A673 (cell line): ENCODE measurements around the gene MMD2. TPM values are rescaled to one million over a fixed set of nuclear protein-coding genes. Genes with fewer than 3 reads are reported as not detected.
"Not testable (repeated sequence)": the region's sequence is repeated elsewhere in the genome, so short reads cannot be mapped to it uniquely, and the experiment has no call there.

ENCODE experiments used
- BruUV-seq: library from RNA; stranded (reverse); fragments of 400-500 nt; replicated peaks from 2 replicates; lab custom pipeline; 2021; lab: Mats Ljungman, UMichigan
- CTCF ChIA-PET: fragments of 300-600 bp; sonication (Branson Sonifier 250); formaldehyde crosslinking; loops from one replicate; lab custom pipeline; 2022; ENCODE audit warnings: antibody characterized with exemption; lab: Charles Lee
- POLR2A ChIA-PET: fragments of 300-600 bp; sonication (Branson Sonifier 250); formaldehyde crosslinking; loops from one replicate; lab custom pipeline; 2022; ENCODE audit warnings: antibody characterized with exemption; ENCODE audit not compliant: low non-redundant PET; lab: Charles Lee
- DNase-seq: peaks from one replicate; pipeline ENCODE4 v3.0.0-alpha.2; 2015; ENCODE audit warnings: low spot score
- H3K27ac ChIP-seq: fragments of 200-600 bp; sonication (generic); 2 replicates; pipeline ENCODE4 v1.5.1; 2016; ENCODE audit warnings: mixed run types, low read depth, mild to moderate bottlenecking, mixed read lengths, antibody characterized with exemption, low read length; ENCODE audit not compliant: poor library complexity, severe bottlenecking
- H3K27me3 ChIP-seq: fragments of 200-600 bp; sonication (generic); replicated peaks from 2 replicates; pipeline ENCODE4 v1.6.1; 2017; ENCODE audit warnings: mixed run types, low read depth, mild to moderate bottlenecking, mixed read lengths, antibody characterized with exemption, low read length; ENCODE audit not compliant: insufficient read depth, poor library complexity
- H3K36me3 ChIP-seq: fragments of 200-600 bp; sonication (generic); 2 replicates; pipeline ENCODE4 v1.6.1; 2016; ENCODE audit warnings: mixed run types, mild to moderate bottlenecking, mixed read lengths, antibody characterized with exemption, low read length; ENCODE audit not compliant: insufficient read depth, poor library complexity, severe bottlenecking
- H3K4me1 ChIP-seq: fragments of 200-600 bp; sonication (generic); 2 replicates; pipeline ENCODE4 v1.6.1; 2017; ENCODE audit warnings: mixed run types, mild to moderate bottlenecking, mixed read lengths, antibody characterized with exemption, low read length; ENCODE audit not compliant: insufficient read depth, poor library complexity, severe bottlenecking
- H3K4me3 ChIP-seq: fragments of 200-600 bp; sonication (generic); 2 replicates; pipeline ENCODE4 v1.5.1; 2016; ENCODE audit warnings: low read depth, mixed run types, mild to moderate bottlenecking, mixed read lengths, low read length; ENCODE audit not compliant: poor library complexity, severe bottlenecking
- H3K9me3 ChIP-seq: fragments of 200-600 bp; sonication (generic); 2 replicates; pipeline ENCODE4 v1.6.1; 2016; ENCODE audit warnings: mixed run types, low read depth, mild to moderate bottlenecking, mixed read lengths, antibody characterized with exemption, low read length; ENCODE audit not compliant: poor library complexity, severe bottlenecking
- EZH2 ChIP-seq: fragments of 200-600 bp; sonication (generic); IDR thresholded peaks from 2 replicates; pipeline ENCODE4 v1.6.1; 2017; ENCODE audit warnings: borderline replicate concordance, low read depth, mild to moderate bottlenecking, mixed read lengths, antibody characterized with exemption, low read length; ENCODE audit not compliant: poor library complexity, severe bottlenecking
- intact Hi-C: fragments of 100-400 bp; cut with micrococcal nuclease; formaldehyde crosslinking; loops from one replicate; pipeline ENCODE4 v1.10.0; 2022; ENCODE audit not compliant: unreplicated experiment
- total RNA-seq: library from RNA; stranded (reverse); gene quantifications from 2 replicates; pipeline ENCODE4 v1.2.3, GENCODE V29; 2021
- TF ChIP-seq, protein P1 (sequence below): fragments of 300-800, 200-600 bp; sonication (generic); conservative IDR thresholded peaks from 2 replicates; pipeline ENCODE4 v1.5.1; 2017; ENCODE audit warnings: low read depth, mild to moderate bottlenecking, antibody characterized with exemption, low read length, moderate library complexity, mixed read lengths

MMD2 gene
- total RNA-seq, 1 experiment from 2014 or later: not detected

DNA sequence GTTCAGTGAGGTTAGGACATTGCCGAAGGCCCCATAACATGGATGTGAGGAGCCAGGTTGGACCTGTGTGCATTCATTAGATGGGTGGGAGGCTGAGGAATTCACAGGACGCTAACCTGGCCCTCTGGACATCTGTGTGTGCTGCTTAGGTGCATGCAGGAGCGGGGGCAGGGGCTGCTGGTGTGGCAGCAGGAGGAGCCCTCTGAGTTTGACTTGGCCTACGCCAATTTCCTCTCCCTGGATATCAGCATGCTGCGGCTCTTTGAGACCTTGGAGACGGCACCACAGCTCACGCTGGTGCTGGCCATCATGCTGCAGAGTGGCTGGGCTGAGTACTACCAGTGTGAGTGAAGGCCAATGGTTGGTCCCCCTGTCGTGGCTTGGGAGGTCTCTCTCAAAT, 34.5 kb upstream of the MMD2 start:
- Histone ChIP-seq H3K27ac (no peak overlapping the region), H3K9me3 (no peaks in the 10 kb centered on the region), H3K36me3 (peaks cover 62% of the 10 kb centered on the region), H3K4me3 (no peak overlapping the region), H3K27me3 (no peaks in the 10 kb centered on the region), H3K4me1 (no peaks in the 10 kb centered on the region)
- no TSS peak for BruUV-seq
- POLR2A ChIA-PET: no interaction called here
- TF ChIP-seq EZH2: no peak
- TF ChIP-seq, protein P1, sequence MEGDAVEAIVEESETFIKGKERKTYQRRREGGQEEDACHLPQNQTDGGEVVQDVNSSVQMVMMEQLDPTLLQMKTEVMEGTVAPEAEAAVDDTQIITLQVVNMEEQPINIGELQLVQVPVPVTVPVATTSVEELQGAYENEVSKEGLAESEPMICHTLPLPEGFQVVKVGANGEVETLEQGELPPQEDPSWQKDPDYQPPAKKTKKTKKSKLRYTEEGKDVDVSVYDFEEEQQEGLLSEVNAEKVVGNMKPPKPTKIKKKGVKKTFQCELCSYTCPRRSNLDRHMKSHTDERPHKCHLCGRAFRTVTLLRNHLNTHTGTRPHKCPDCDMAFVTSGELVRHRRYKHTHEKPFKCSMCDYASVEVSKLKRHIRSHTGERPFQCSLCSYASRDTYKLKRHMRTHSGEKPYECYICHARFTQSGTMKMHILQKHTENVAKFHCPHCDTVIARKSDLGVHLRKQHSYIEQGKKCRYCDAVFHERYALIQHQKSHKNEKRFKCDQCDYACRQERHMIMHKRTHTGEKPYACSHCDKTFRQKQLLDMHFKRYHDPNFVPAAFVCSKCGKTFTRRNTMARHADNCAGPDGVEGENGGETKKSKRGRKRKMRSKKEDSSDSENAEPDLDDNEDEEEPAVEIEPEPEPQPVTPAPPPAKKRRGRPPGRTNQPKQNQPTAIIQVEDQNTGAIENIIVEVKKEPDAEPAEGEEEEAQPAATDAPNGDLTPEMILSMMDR: no peak
- CTCF ChIA-PET: no interaction called here
- no peak for DNase-seq
- intact Hi-C loops: no loop called here

DNA sequence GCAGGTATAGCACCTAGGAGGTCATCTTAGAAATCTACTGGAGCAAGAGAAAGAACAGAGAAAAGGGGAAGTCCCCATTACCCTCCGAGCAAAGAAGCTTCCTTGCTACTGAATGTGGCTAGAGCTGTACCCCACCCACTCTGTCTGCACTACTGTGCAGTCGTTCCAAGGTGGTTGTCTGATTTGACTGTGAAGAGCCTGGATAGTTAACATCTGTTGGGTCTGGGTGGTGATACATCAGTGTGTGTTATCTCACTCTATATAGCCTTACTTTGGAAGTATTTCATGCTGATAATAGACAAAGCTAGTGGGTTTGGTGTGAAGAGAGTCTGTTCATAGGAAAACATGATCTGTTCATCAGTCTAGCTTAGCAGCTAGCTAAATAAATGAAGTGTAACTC, 23.8 kb upstream of the MMD2 start:
- CTCF ChIA-PET, H3K4me3 ChIP-seq, H3K27ac ChIP-seq, BruUV-seq, H3K4me1 ChIP-seq, DNase-seq, H3K9me3 ChIP-seq, H3K27me3 ChIP-seq, POLR2A ChIA-PET, intact Hi-C loops: not testable (repeated sequence)
- H3K36me3 ChIP-seq: peaks cover 44% of the 10 kb centered on the region

DNA sequence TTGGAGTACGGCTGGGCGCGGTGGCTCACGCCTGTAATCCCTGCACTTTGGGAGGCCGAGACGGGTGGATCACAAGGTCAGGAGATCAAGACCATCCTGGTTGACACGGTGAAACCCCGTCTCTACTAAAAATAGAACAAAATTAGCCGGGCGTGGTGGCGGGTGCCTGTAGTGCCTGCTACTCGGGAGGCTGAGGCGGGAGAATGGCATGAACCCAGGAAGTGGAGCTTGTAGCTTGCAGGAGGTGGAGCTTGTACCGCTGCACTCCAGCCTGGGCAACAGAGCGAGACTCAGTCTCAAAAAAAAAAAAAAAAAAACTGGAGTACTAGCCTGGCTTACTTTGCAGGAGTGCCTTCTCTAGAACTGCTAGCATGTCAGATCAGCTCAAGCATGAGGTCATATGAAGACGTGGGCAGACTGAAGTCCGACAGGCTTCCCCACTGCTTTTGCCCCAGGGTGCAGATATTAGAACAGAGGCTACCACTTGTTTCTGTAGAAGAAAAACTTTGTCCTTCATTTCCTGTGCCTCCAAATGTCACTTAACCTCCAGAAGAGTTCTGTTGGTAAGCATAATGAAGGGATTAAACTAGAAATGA, 22.4 kb upstream of the MMD2 start:
- H3K27ac ChIP-seq, H3K4me1 ChIP-seq, H3K27me3 ChIP-seq, H3K4me3 ChIP-seq, H3K9me3 ChIP-seq, BruUV-seq, POLR2A ChIA-PET, CTCF ChIA-PET, DNase-seq, intact Hi-C loops: not testable (repeated sequence)
- peaks cover 54% of the 10 kb centered on the region for H3K36me3 ChIP-seq

DNA sequence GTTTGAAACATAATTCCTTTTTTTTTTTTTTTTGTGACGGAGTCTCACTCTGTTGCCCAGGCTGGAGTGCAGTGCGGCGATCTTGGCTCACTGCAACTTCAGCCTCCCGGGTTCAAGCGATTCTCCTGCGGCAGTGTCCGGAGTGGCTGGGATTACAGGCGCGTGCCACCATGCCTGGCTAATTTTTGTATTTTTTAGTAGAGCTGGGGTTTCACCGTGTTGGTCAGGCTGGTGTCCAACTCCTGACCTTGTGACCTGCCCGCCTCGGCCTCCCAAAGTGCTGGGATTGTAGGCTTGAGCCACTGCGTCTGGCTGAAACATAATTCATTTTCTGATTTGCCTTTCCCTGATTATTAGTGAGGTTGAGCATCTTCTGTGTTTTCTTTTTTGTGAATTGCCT, 16.6 kb upstream of the MMD2 start:
- DNase-seq, H3K4me3 ChIP-seq, intact Hi-C loops, POLR2A ChIA-PET, H3K4me1 ChIP-seq, CTCF ChIA-PET, BruUV-seq, H3K27me3 ChIP-seq, H3K9me3 ChIP-seq, H3K27ac ChIP-seq: not testable (repeated sequence)
- peaks cover 39% of the 10 kb centered on the region for H3K36me3 ChIP-seq
